H9 (cell line): ENCODE results near the gene CCNQ. TPM values are rescaled to one million over a fixed set of nuclear protein-coding genes. Genes with fewer than 3 reads are reported as not detected.

ENCODE experiments used
- DNase-seq: peaks from one replicate; pipeline ENCODE4 v3.0.0-alpha.2; 2017
- H2AFZ ChIP-seq: one replicate; pipeline ENCODE4 v1.6.1; 2013; ENCODE audit warnings: mild to moderate bottlenecking, low read length, control low read depth, moderate library complexity
- H2AK5ac ChIP-seq: 2 replicates; pipeline ENCODE4 v1.6.1; 2013; ENCODE audit warnings: low read length, control low read depth, mixed read lengths; ENCODE audit not compliant: insufficient read length
- H2BK120ac ChIP-seq: one replicate; pipeline ENCODE4 v1.6.1; 2013; ENCODE audit warnings: low read depth, mild to moderate bottlenecking, low read length, control low read depth, inconsistent platforms; ENCODE audit not compliant: poor library complexity, severe bottlenecking
- H2BK12ac ChIP-seq: 2 replicates; pipeline ENCODE4 v1.6.1; 2013; ENCODE audit warnings: low read length, control low read depth, mixed read lengths, low read depth; ENCODE audit not compliant: insufficient read length
- H2BK15ac ChIP-seq: 2 replicates; pipeline ENCODE4 v1.6.1; 2013; ENCODE audit warnings: low read depth, low read length, control low read depth
- H2BK20ac ChIP-seq: one replicate; pipeline ENCODE4 v1.6.1; 2013; ENCODE audit warnings: low read depth, mild to moderate bottlenecking, low read length, control low read depth, inconsistent platforms; ENCODE audit not compliant: poor library complexity, severe bottlenecking
- H2BK5ac ChIP-seq: 2 replicates; pipeline ENCODE4 v1.6.1; 2013; ENCODE audit warnings: low read length, control low read depth, mixed read lengths; ENCODE audit not compliant: insufficient read length
- H3K14ac ChIP-seq: 2 replicates; pipeline ENCODE4 v1.6.1; 2013; ENCODE audit warnings: low read length, control low read depth; ENCODE audit not compliant: insufficient read depth
- H3K18ac ChIP-seq: 2 replicates; pipeline ENCODE4 v1.6.1; 2013; ENCODE audit warnings: low read depth, mild to moderate bottlenecking, mixed read lengths, low read length, control low read depth; ENCODE audit not compliant: insufficient read length
- H3K23ac ChIP-seq: 2 replicates; pipeline ENCODE4 v1.6.1; 2013; ENCODE audit warnings: low read length, control low read depth, mixed read lengths, low read depth; ENCODE audit not compliant: insufficient read length
- H3K23me2 ChIP-seq: 2 replicates; pipeline ENCODE4 v1.6.1; 2013; ENCODE audit warnings: low read depth, mild to moderate bottlenecking, mixed read lengths, low read length, control low read depth; ENCODE audit not compliant: insufficient read length, poor library complexity, severe bottlenecking
- H3K27ac ChIP-seq: 2 replicates; pipeline ENCODE4 v1.5.1; 2013; ENCODE audit warnings: low read length, control low read depth, mixed read lengths, low read depth; ENCODE audit not compliant: insufficient read length
- H3K27me3 ChIP-seq: 2 replicates; pipeline ENCODE4 v1.6.1; 2013; ENCODE audit warnings: low read length, control low read depth, inconsistent platforms; ENCODE audit not compliant: insufficient read depth
- H3K4ac ChIP-seq: 2 replicates; pipeline ENCODE4 v1.6.1; 2013; ENCODE audit warnings: low read depth, mild to moderate bottlenecking, control low read depth, inconsistent platforms, low read length, moderate library complexity
- H3K4me1 ChIP-seq: 2 replicates; pipeline ENCODE4 v1.6.1; 2013; ENCODE audit warnings: low read length, control low read depth, inconsistent platforms; ENCODE audit not compliant: insufficient read depth
- H3K4me2 ChIP-seq: 2 replicates; pipeline ENCODE4 v1.6.1; 2013; ENCODE audit warnings: low read length, control low read depth, mixed read lengths; ENCODE audit not compliant: insufficient read length, insufficient read depth
- H3K56ac ChIP-seq: 2 replicates; pipeline ENCODE4 v1.6.1; 2013; ENCODE audit warnings: low read depth, mild to moderate bottlenecking, mixed read lengths, low read length, control low read depth; ENCODE audit not compliant: insufficient read length
- H3K79me1 ChIP-seq: 2 replicates; pipeline ENCODE4 v1.6.1; 2013; ENCODE audit warnings: low read depth, mild to moderate bottlenecking, moderate library complexity, low read length, control low read depth, inconsistent platforms; ENCODE audit not compliant: insufficient read depth, poor library complexity, severe bottlenecking
- H3K79me2 ChIP-seq: 2 replicates; pipeline ENCODE4 v1.6.1; 2013; ENCODE audit warnings: low read length, control low read depth, inconsistent platforms; ENCODE audit not compliant: insufficient read depth
- H3K9ac ChIP-seq: 2 replicates; pipeline ENCODE4 v1.6.1; 2013; ENCODE audit warnings: low read length, control low read depth, mixed read lengths; ENCODE audit not compliant: insufficient read length; ENCODE audit errors: extremely low read depth
- H3K9me3 ChIP-seq: one replicate; pipeline ENCODE4 v1.6.1; 2013; ENCODE audit warnings: low read depth, low read length, inconsistent platforms; ENCODE audit not compliant: control insufficient read depth
- H3T11ph ChIP-seq: one replicate; pipeline ENCODE4 v1.6.1; 2013; ENCODE audit warnings: mild to moderate bottlenecking, low read length, control low read depth, inconsistent platforms
- H4K20me1 ChIP-seq: one replicate; pipeline ENCODE4 v1.6.1; 2013; ENCODE audit not compliant: control insufficient read depth, insufficient read length, insufficient read depth
- H4K5ac ChIP-seq: 2 replicates; pipeline ENCODE4 v1.6.1; 2013; ENCODE audit warnings: low read depth, mild to moderate bottlenecking, mixed read lengths, low read length, control low read depth; ENCODE audit not compliant: insufficient read length
- H4K8ac ChIP-seq: replicated peaks from 2 replicates; pipeline ENCODE4 v1.6.1; 2013; ENCODE audit warnings: low read length, control low read depth, mixed read lengths, low read depth; ENCODE audit not compliant: insufficient read length
- H4K91ac ChIP-seq: 2 replicates; pipeline ENCODE4 v1.6.1; 2013; ENCODE audit warnings: low read depth, mild to moderate bottlenecking, moderate library complexity, mixed read lengths, low read length, control low read depth; ENCODE audit not compliant: insufficient read length
- H3K27ac Mint-ChIP-seq, 3 experiments: 2 replicates in 2 of 3; 3 replicates in 1 of 3; pipeline ENCODE4 v1.8.0; 2020 to 2021; ENCODE audit warnings: mixed read lengths in 3 of 3, mild to moderate bottlenecking in 1 of 3, moderate library complexity in 1 of 3
- H3K27me3 Mint-ChIP-seq: 2 replicates; pipeline ENCODE4 v1.8.0; 2021; ENCODE audit warnings: low read depth, mild to moderate bottlenecking, moderate library complexity, mixed read lengths
- H3K36me3 Mint-ChIP-seq, 3 experiments: 2 replicates in 2 of 3; 3 replicates in 1 of 3; pipeline ENCODE4 v1.8.0; 2020 to 2021; ENCODE audit warnings: low read depth in 3 of 3, mixed read lengths in 3 of 3; ENCODE audit not compliant: insufficient read depth in 1 of 3
- H3K4me1 Mint-ChIP-seq, 2 experiments: 2 replicates each; pipeline ENCODE4 v1.8.0; 2020; ENCODE audit warnings: mixed read lengths in 2 of 2
- H3K4me3 Mint-ChIP-seq, 2 experiments: 2 replicates in 1 of 2; 3 replicates in 1 of 2; pipeline ENCODE4 v1.8.0; 2020 to 2021; ENCODE audit warnings: mild to moderate bottlenecking in 2 of 2, mixed read lengths in 2 of 2, moderate library complexity in 1 of 2
- H3K9me3 Mint-ChIP-seq, 2 experiments: 2 replicates in 1 of 2; 3 replicates in 1 of 2; pipeline ENCODE4 v1.8.0; 2020; ENCODE audit warnings: mild to moderate bottlenecking in 2 of 2, mixed read lengths in 2 of 2, moderate library complexity in 1 of 2
- WGBS: extraction: QIAGEN DNeasy Blood & Tissue Kit; methylation state at CpG from one replicate; pipeline ENCODE4 v1.1.7; 2013; ENCODE audit warnings: missing lambda C conversion rate, low lambda C conversion rate, mixed read lengths; ENCODE audit not compliant: insufficient read length; ENCODE audit errors: extremely low coverage; 5-methylcytosine and 5-hydroxymethylcytosine counted together
- total RNA-seq: library from RNA; stranded (reverse); gene quantifications from 2 replicates; pipeline ENCODE4 v1.2.1, GENCODE V29; 2021
- TF ChIP-seq, protein P1 (sequence below): fragments of 200-600 bp; sonication (generic); conservative IDR thresholded peaks from 3 replicates; pipeline ENCODE4 v1.8.0; 2021; ENCODE audit warnings: antibody characterized with exemption, mild to moderate bottlenecking

CCNQ gene
- total RNA-seq, 1 experiment from 2014 or later = 18.4 TPM

DNA sequence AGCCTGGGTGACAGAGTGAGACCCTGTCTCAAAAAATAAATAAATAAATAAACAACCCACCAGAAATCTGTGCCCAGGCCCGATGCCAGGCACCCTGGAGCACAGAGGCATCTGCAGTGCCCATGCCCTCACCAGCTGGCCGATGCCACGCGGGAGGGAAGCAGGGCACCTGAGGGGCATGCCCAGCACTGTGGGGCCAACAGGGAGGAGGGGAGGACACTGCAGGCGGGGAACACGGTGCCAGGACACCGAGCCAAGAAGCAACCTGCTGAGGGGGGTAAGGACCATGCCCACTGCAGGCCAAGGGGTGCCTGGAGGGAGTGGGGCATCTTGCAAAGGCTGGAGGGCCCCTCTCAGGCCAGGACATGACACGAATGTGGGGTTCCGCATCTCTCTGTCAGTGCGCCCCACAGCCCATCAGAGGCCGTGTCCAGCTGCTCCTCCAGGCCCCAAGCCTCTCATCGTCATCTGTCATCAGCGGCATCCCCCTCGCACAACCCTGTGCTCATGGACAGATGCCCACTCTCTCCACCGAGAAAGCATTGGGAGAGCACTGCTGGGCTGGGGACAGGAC, 34.8 kb upstream of the CCNQ start:
- no peak overlapping the region for H2BK15ac ChIP-seq
- peaks cover 23% of the 10 kb centered on the region for H3K27me3 Mint-ChIP-seq
- H4K8ac ChIP-seq = no peak overlapping the region
- H3K4me1 Mint-ChIP-seq = no peaks in the 10 kb centered on the region
- H3K9ac ChIP-seq = no peak overlapping the region
- H3K9me3 Mint-ChIP-seq = peaks cover 64 to 88% of the 10 kb centered on the region in 2 experiments
- H3K36me3 Mint-ChIP-seq = peaks cover 0 to 11% (median 0%) of the 10 kb centered on the region in 3 experiments; a peak in 3 of 7 replicates
- no peak overlapping the region for H3K4ac ChIP-seq
- WGBS = no CpG with 5 or more reads among the region's 15 CpGs
- DNase-seq = no peak
- no peak overlapping the region for H2BK120ac ChIP-seq
- no peak overlapping the region for H3K18ac ChIP-seq
- H2BK12ac ChIP-seq = no peak overlapping the region
- no peak overlapping the region for H4K5ac ChIP-seq
- H2AFZ ChIP-seq = no peak overlapping the region
- H3K23ac ChIP-seq = no peak overlapping the region
- H3K4me1 ChIP-seq = no peaks in the 10 kb centered on the region
- peaks cover 18% of the 10 kb centered on the region for H3K9me3 ChIP-seq
- H2BK20ac ChIP-seq = no peak overlapping the region
- H4K20me1 ChIP-seq = peaks cover 2% of the 10 kb centered on the region
- H3K4me2 ChIP-seq = no peak overlapping the region
- no peak overlapping the region for H3K56ac ChIP-seq
- H3K27ac Mint-ChIP-seq = no peak overlapping the region
- no peaks in the 10 kb centered on the region for H3K23me2 ChIP-seq
- H3K14ac ChIP-seq = no peak overlapping the region
- H3K27me3 ChIP-seq = no peaks in the 10 kb centered on the region
- no peak overlapping the region for H4K91ac ChIP-seq
- TF ChIP-seq, protein P1, sequence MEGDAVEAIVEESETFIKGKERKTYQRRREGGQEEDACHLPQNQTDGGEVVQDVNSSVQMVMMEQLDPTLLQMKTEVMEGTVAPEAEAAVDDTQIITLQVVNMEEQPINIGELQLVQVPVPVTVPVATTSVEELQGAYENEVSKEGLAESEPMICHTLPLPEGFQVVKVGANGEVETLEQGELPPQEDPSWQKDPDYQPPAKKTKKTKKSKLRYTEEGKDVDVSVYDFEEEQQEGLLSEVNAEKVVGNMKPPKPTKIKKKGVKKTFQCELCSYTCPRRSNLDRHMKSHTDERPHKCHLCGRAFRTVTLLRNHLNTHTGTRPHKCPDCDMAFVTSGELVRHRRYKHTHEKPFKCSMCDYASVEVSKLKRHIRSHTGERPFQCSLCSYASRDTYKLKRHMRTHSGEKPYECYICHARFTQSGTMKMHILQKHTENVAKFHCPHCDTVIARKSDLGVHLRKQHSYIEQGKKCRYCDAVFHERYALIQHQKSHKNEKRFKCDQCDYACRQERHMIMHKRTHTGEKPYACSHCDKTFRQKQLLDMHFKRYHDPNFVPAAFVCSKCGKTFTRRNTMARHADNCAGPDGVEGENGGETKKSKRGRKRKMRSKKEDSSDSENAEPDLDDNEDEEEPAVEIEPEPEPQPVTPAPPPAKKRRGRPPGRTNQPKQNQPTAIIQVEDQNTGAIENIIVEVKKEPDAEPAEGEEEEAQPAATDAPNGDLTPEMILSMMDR = no peak
- H3K4me3 Mint-ChIP-seq = no peak overlapping the region
- no peaks in the 10 kb centered on the region for H3K79me2 ChIP-seq
- no peak overlapping the region for H3K27ac ChIP-seq
- H2BK5ac ChIP-seq = no peak overlapping the region
- no peak overlapping the region for H3T11ph ChIP-seq
- H3K79me1 ChIP-seq = no peaks in the 10 kb centered on the region
- H2AK5ac ChIP-seq = no peak overlapping the region
